Nephron (organoid): ENCODE results near the gene FNDC1.
A peak's percentile ranks its signal among the peaks of the same experiment; 100 is the strongest.

ENCODE experiments used
- H3K27ac Mint-ChIP-seq, 3 experiments: 2 replicates each; pipeline ENCODE4 v1.8.0; 2020; ENCODE audit warnings: mixed read lengths in 3 of 3, mild to moderate bottlenecking in 2 of 3, moderate library complexity in 1 of 3
- H3K27me3 Mint-ChIP-seq: 2 replicates; pipeline ENCODE4 v1.8.0; 2021; ENCODE audit warnings: low read depth, mild to moderate bottlenecking, moderate library complexity, mixed read lengths
- H3K36me3 Mint-ChIP-seq: 2 replicates; pipeline ENCODE4 v1.8.0; 2020; ENCODE audit warnings: low read depth, mixed read lengths
- H3K4me1 Mint-ChIP-seq: 2 replicates; pipeline ENCODE4 v1.8.0; 2020; ENCODE audit warnings: mixed read lengths
- H3K4me3 Mint-ChIP-seq, 3 experiments: 2 replicates each; pipeline ENCODE4 v1.8.0; 2020; ENCODE audit warnings: mild to moderate bottlenecking in 3 of 3, mixed read lengths in 3 of 3, moderate library complexity in 2 of 3
- H3K9me3 Mint-ChIP-seq: 2 replicates; pipeline ENCODE4 v1.8.0; 2020; ENCODE audit warnings: mixed read lengths
- CTCF ChIP-seq, 3 experiments: fragments of 200-600 bp; sonication (generic); IDR thresholded peaks; one replicate each; pipeline ENCODE4 v1.5.0; 2021; ENCODE audit warnings: antibody characterized with exemption in 3 of 3; ENCODE audit not compliant: unreplicated experiment in 3 of 3

FNDC1 gene

GRCh38 chr6:159250633-159251032 is 81.4 kb downstream of the FNDC1 start:
- Mint-ChIP-seq H3K9me3 (no peaks in the 10 kb centered on the region), H3K27me3 (peaks cover 1% of the 10 kb centered on the region), H3K27ac (no peak overlapping the region), H3K4me3 (no peak overlapping the region), H3K4me1 (peaks cover 9% of the 10 kb centered on the region), H3K36me3 (no peaks in the 10 kb centered on the region)
- no peak for TF ChIP-seq CTCF (IDR thresholded peaks at IDR 0.05; ENCODE audit: unreplicated experiment in 3 of 3)

GRCh38 chr6:159252955-159253508 is 83.8 kb downstream of the FNDC1 start:
- Mint-ChIP-seq H3K4me1 (peaks cover 9% of the 10 kb centered on the region), H3K36me3 (no peaks in the 10 kb centered on the region), H3K4me3 (no peak overlapping the region), H3K27me3 (peaks cover 9% of the 10 kb centered on the region), H3K9me3 (no peaks in the 10 kb centered on the region), H3K27ac (no peak overlapping the region)
- peak; percentile 41 to 57 (median 49) for TF ChIP-seq CTCF (IDR thresholded peaks at IDR 0.05; ENCODE audit: unreplicated experiment in 3 of 3)

- H3K36me3 Mint-ChIP-seq = no peaks in the 10 kb centered on the region
- peaks cover 4% of the 10 kb centered on the region for H3K4me1 Mint-ChIP-seq
- H3K4me3 Mint-ChIP-seq = no peak overlapping the region
- no peak for TF ChIP-seq CTCF (IDR thresholded peaks at IDR 0.05; ENCODE audit: unreplicated experiment in 3 of 3)
- H3K27ac Mint-ChIP-seq = no peak overlapping the region
- H3K27me3 Mint-ChIP-seq = peaks cover 9% of the 10 kb centered on the region
- H3K9me3 Mint-ChIP-seq = no peaks in the 10 kb centered on the region
Measured at GRCh38 chr6:159254186-159254585, 85.0 kb downstream of the FNDC1 start.

GRCh38 chr6:159255434-159255951 is 86.3 kb downstream of the FNDC1 start:
- H3K36me3 Mint-ChIP-seq = no peaks in the 10 kb centered on the region
- H3K4me3 Mint-ChIP-seq = no peak overlapping the region
- no peaks in the 10 kb centered on the region for H3K9me3 Mint-ChIP-seq
- no peaks in the 10 kb centered on the region for H3K4me1 Mint-ChIP-seq
- H3K27ac Mint-ChIP-seq = no peak overlapping the region
- no peak for TF ChIP-seq CTCF (IDR thresholded peaks at IDR 0.05; ENCODE audit: unreplicated experiment in 3 of 3)
- H3K27me3 Mint-ChIP-seq = peaks cover 9% of the 10 kb centered on the region

GRCh38 chr6:159256128-159256527 is 86.9 kb downstream of the FNDC1 start:
- H3K36me3 Mint-ChIP-seq = no peaks in the 10 kb centered on the region
- H3K27ac Mint-ChIP-seq = no peak overlapping the region
- no peak for TF ChIP-seq CTCF (IDR thresholded peaks at IDR 0.05; ENCODE audit: unreplicated experiment in 3 of 3)
- no peaks in the 10 kb centered on the region for H3K9me3 Mint-ChIP-seq
- peaks cover 9% of the 10 kb centered on the region for H3K27me3 Mint-ChIP-seq
- no peak overlapping the region for H3K4me3 Mint-ChIP-seq
- H3K4me1 Mint-ChIP-seq = no peaks in the 10 kb centered on the region

- H3K4me3 Mint-ChIP-seq = no peak overlapping the region
- no peak for TF ChIP-seq CTCF (IDR thresholded peaks at IDR 0.05; ENCODE audit: unreplicated experiment in 3 of 3)
- no peaks in the 10 kb centered on the region for H3K36me3 Mint-ChIP-seq
- H3K27me3 Mint-ChIP-seq = peaks cover 9% of the 10 kb centered on the region
- no peaks in the 10 kb centered on the region for H3K4me1 Mint-ChIP-seq
- H3K27ac Mint-ChIP-seq = no peak overlapping the region
- no peaks in the 10 kb centered on the region for H3K9me3 Mint-ChIP-seq
Measured at GRCh38 chr6:159257846-159258245, 88.6 kb downstream of the FNDC1 start.
